OCI-LY7 (cell line): ENCODE results near the gene TLR1. TPM values are rescaled to one million over a fixed set of nuclear protein-coding genes. Genes with fewer than 3 reads are reported as not detected.

ENCODE experiments used
- BruUV-seq: library from RNA; stranded (reverse); fragments of 400-500 nt; replicated peaks from 2 replicates; lab custom pipeline; 2021; lab: Mats Ljungman, UMichigan
- CTCF ChIA-PET: fragments of 300-600 bp; sonication (Branson Sonifier 250); formaldehyde crosslinking; loops from one replicate; lab custom pipeline; 2022; ENCODE audit warnings: antibody characterized with exemption; ENCODE audit not compliant: unreplicated experiment; lab: Charles Lee
- POLR2A ChIA-PET: fragments of 300-600 bp; sonication (Branson Sonifier 250); formaldehyde crosslinking; loops from one replicate; lab custom pipeline; 2022; ENCODE audit warnings: antibody characterized with exemption; lab: Charles Lee
- DNase-seq: peaks from one replicate; pipeline ENCODE4 v3.0.0-alpha.2; 2015; ENCODE audit warnings: low spot score
- H2AFZ ChIP-seq: fragments of 200-600 bp; sonication (generic), shearing (Covaris generic); 2 replicates; pipeline ENCODE4 v1.6.1; 2014; ENCODE audit warnings: mild to moderate bottlenecking, antibody characterized with exemption, low read length, moderate library complexity
- H3K27ac ChIP-seq: fragments of 200-600 bp; sonication (generic); 2 replicates; pipeline ENCODE4 v1.5.1; 2014; ENCODE audit warnings: mixed run types, low read depth, mild to moderate bottlenecking, moderate library complexity, low read length, inconsistent platforms; ENCODE audit not compliant: poor library complexity, severe bottlenecking
- H3K36me3 ChIP-seq: fragments of 200-600 bp; sonication (generic); 2 replicates; pipeline ENCODE4 v1.6.1; 2014; ENCODE audit warnings: mild to moderate bottlenecking, antibody characterized with exemption, low read length, moderate library complexity, mixed read lengths; ENCODE audit not compliant: insufficient read depth
- H3K4me1 ChIP-seq: fragments of 200-600 bp; sonication (generic); 2 replicates; pipeline ENCODE4 v1.5.1; 2014; ENCODE audit warnings: mild to moderate bottlenecking, low read length; ENCODE audit not compliant: insufficient read depth, poor library complexity, severe bottlenecking
- H3K4me2 ChIP-seq: fragments of 200-600 bp; sonication (generic); 2 replicates; pipeline ENCODE4 v1.6.1; 2014; ENCODE audit warnings: mild to moderate bottlenecking, low read length
- H3K4me3 ChIP-seq: fragments of 200-600 bp; sonication (generic); 2 replicates; pipeline ENCODE4 v1.5.1; 2014; ENCODE audit warnings: mild to moderate bottlenecking, low read depth, low read length; ENCODE audit not compliant: poor library complexity, severe bottlenecking
- H3K79me2 ChIP-seq: fragments of 200-600 bp; sonication (generic); 2 replicates; pipeline ENCODE4 v1.6.1; 2016; ENCODE audit warnings: low read depth, mild to moderate bottlenecking, low read length, moderate library complexity, mixed read lengths; ENCODE audit not compliant: insufficient read depth
- H3K9me2 ChIP-seq: fragments of 200-600 bp; sonication (generic); 2 replicates; pipeline ENCODE4 v1.6.1; 2016; ENCODE audit warnings: mild to moderate bottlenecking, low read length, mixed read lengths; ENCODE audit not compliant: insufficient read depth
- H3K9me3 ChIP-seq: fragments of 200-600 bp; sonication (generic); 2 replicates; pipeline ENCODE4 v1.6.1; 2014; ENCODE audit warnings: mild to moderate bottlenecking, mixed run types, low read length, mixed read lengths
- H4K20me1 ChIP-seq: fragments of 200-600 bp; sonication (generic); 2 replicates; pipeline ENCODE4 v1.6.1; 2014; ENCODE audit warnings: mild to moderate bottlenecking, antibody characterized with exemption, low read length, moderate library complexity, mixed read lengths; ENCODE audit not compliant: insufficient read depth
- EZH2phosphoT487 ChIP-seq: fragments of 200-600 bp; sonication (generic); IDR thresholded peaks from 2 replicates; pipeline ENCODE4 v1.6.1; 2018; ENCODE audit warnings: low read depth, borderline replicate concordance, mild to moderate bottlenecking, mixed run types, antibody characterized with exemption, low read length, moderate library complexity, mixed read lengths
- intact Hi-C: fragments of 100-400 bp; cut with micrococcal nuclease; formaldehyde crosslinking; loops from one replicate; pipeline ENCODE4 v1.10.0; 2022; ENCODE audit not compliant: unreplicated experiment
- total RNA-seq, 2 experiments: library from RNA; depleted of rRNA in 1 of 2; stranded (reverse); fragments of >200 nt in 1 of 2; shearing (Covaris generic) in 1 of 2; gene quantifications; 2 replicates each; pipeline ENCODE4 v1.2.3, GENCODE V29; 2014 to 2022
- TF ChIP-seq, protein P1 (sequence below): fragments of 200-600 bp; sonication (generic); conservative IDR thresholded peaks from 2 replicates; pipeline ENCODE4 v1.5.1; 2014; ENCODE audit warnings: mild to moderate bottlenecking, antibody characterized with exemption, low read length, moderate library complexity, mixed read lengths

The TLR1 gene
- total RNA-seq, 2 experiments from 2014 or later = 3.3 to 7.4 TPM

GRCh38 chr4:38782452-38783108 is 22.0 kb downstream of the TLR1 start, which contains the start of gene TLR10:
TSS of gene TLR10 (minus strand) at chr4:38782990. CDS start at chr4:38775590, 7,400 bp downstream.
- Histone ChIP-seq H3K79me2 (peaks cover 51% of the 10 kb centered on the region), H3K4me2 (peak within 1 kb of the TSS; percentile 75)
- CTCF ChIA-PET = interaction anchor here (0.6 to 6.7 kb wide), 7 partner anchors 10 to 37 kb away, joined by 3 to 145 read pairs (median 4); partner anchors contain the start of gene TLR1

DNA sequence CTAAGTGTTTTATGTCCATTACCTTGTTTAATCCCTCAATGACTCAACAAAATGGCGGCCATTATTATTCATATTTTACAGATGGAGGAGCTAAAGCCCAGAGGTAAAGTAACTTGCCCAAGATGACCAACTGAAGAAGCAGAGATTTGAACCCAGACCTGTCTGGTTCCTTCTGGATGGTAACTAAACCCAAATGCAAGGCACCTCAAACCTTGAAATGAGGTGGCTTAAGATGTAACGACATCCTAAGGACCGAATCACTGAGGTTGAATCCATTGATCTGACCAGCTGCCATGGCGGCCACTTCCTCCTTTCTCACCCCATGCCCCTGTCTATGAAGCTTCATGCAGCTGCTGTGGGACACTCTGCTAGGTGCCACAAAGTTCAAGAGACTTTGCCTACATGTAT is 22.7 kb downstream of the TLR1 start:
- H3K9me3 ChIP-seq = peaks cover 19% of the 10 kb centered on the region; the same call in 1 of the 2 replicates
- H3K9me2 ChIP-seq = no peaks in the 10 kb centered on the region
- peaks cover 58% of the 10 kb centered on the region for H3K79me2 ChIP-seq
- no peak for TF ChIP-seq EZH2phosphoT487
- TF ChIP-seq, protein P1, sequence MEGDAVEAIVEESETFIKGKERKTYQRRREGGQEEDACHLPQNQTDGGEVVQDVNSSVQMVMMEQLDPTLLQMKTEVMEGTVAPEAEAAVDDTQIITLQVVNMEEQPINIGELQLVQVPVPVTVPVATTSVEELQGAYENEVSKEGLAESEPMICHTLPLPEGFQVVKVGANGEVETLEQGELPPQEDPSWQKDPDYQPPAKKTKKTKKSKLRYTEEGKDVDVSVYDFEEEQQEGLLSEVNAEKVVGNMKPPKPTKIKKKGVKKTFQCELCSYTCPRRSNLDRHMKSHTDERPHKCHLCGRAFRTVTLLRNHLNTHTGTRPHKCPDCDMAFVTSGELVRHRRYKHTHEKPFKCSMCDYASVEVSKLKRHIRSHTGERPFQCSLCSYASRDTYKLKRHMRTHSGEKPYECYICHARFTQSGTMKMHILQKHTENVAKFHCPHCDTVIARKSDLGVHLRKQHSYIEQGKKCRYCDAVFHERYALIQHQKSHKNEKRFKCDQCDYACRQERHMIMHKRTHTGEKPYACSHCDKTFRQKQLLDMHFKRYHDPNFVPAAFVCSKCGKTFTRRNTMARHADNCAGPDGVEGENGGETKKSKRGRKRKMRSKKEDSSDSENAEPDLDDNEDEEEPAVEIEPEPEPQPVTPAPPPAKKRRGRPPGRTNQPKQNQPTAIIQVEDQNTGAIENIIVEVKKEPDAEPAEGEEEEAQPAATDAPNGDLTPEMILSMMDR = no peak
- H3K4me2 ChIP-seq = peak overlapping the region; percentile 75
- peak overlapping the region; percentile 75 for H3K4me3 ChIP-seq
- intact Hi-C loops = loop anchor here (1.0 to 10.0 kb wide), 3 partner anchors 21 to 353 kb away; partner anchors contain the start of gene TLR6
- BruUV-seq = TSS peak; percentile 91
- ChIA-PET CTCF (interaction anchor here (0.8 to 6.7 kb wide), 5 partner anchors 9 to 79 kb away, joined by 4 to 145 read pairs (median 6); partner anchors contain the start of gene TLR1), POLR2A (interaction anchor here (0.6 to 8.9 kb wide), 17 partner anchors 11 to 539 kb away, joined by 3 to 348 read pairs (median 5); partner anchors contain the start of genes TLR1 and TLR6)
- peak overlapping the region; percentile 66; the same call in 1 of the 2 replicates for H2AFZ ChIP-seq
- H3K4me1 ChIP-seq = peaks cover 37% of the 10 kb centered on the region
- peaks cover 32% of the 10 kb centered on the region for H3K36me3 ChIP-seq
- H4K20me1 ChIP-seq = no peaks in the 10 kb centered on the region
- peak; percentile 75 for DNase-seq
- H3K27ac ChIP-seq = peak overlapping the region; percentile 90

More at GRCh38 chr4:38782452-38783108, 22.0 kb downstream of the TLR1 start, which contains the start of gene TLR10:
- H2AFZ ChIP-seq = peak within 1 kb of the TSS; percentile 66; the same call in 1 of the 2 replicates
- peak within 1 kb of the TSS; percentile 90 for H3K27ac ChIP-seq
- H3K9me3 ChIP-seq = peaks cover 13% of the 10 kb centered on the region; the same call in 1 of the 2 replicates
- TSS peak; percentile 84 for BruUV-seq
- no peaks in the 10 kb centered on the region for H3K9me2 ChIP-seq
- peak; percentile 95 for DNase-seq
- POLR2A ChIA-PET = interaction anchor here (0.6 to 8.9 kb wide), 14 partner anchors 12 to 538 kb away, joined by 3 to 348 read pairs (median 6); partner anchors contain the start of genes TLR1 and TLR6
- peak within 1 kb of the TSS; percentile 75 for H3K4me3 ChIP-seq
- no peaks in the 10 kb centered on the region for H4K20me1 ChIP-seq
- TF ChIP-seq, protein P1 = peak; percentile 84
- TF ChIP-seq EZH2phosphoT487 = no peak
- intact Hi-C loops = loop anchor here (1.0 to 10.0 kb wide), 4 partner anchors 21 to 352 kb away; partner anchors contain the start of gene TLR6
- peaks cover 37% of the 10 kb centered on the region for H3K4me1 ChIP-seq
- H3K36me3 ChIP-seq = peaks cover 24% of the 10 kb centered on the region
